DMS 273 (cell line): ENCODE results near the gene FAM120B.

Experiments used
- DNase-seq: peaks from one replicate; lab custom pipeline; 2025; ENCODE audit not compliant: unreplicated experiment; lab: John Stamatoyannopoulos, UW

The FAM120B gene

GRCh38 chr6:170271771-170272314 is 34.7 kb upstream of the FAM120B start:
- DNase-seq: no peak

GRCh38 chr6:170272341-170273065 is 34.1 kb upstream of the FAM120B start:
- DNase-seq: no peak

GRCh38 chr6:170273191-170273590 is 33.4 kb upstream of the FAM120B start:
- DNase-seq: no peak

GRCh38 chr6:170273681-170274080 is 32.9 kb upstream of the FAM120B start:
- DNase-seq: no peak

- no peak for DNase-seq
Measured at GRCh38 chr6:170274713-170275560, 31.6 kb upstream of the FAM120B start.

GRCh38 chr6:170276369-170277057 is 30.0 kb upstream of the FAM120B start:
- DNase-seq: no peak

GRCh38 chr6:170277893-170278742 is 28.4 kb upstream of the FAM120B start:
- no peak for DNase-seq

- DNase-seq: no peak
Measured at GRCh38 chr6:170278743-170279094, 27.8 kb upstream of the FAM120B start.

GRCh38 chr6:170279426-170279825 is 27.1 kb upstream of the FAM120B start:
- DNase-seq: no peak

- DNase-seq: peak; percentile 87
Measured at GRCh38 chr6:170279977-170280688, 26.4 kb upstream of the FAM120B start.

GRCh38 chr6:170280689-170281045 is 25.9 kb upstream of the FAM120B start:
- DNase-seq: no peak

GRCh38 chr6:170281331-170282292 is 24.9 kb upstream of the FAM120B start:
- DNase-seq: no peak

- no peak for DNase-seq
Measured at GRCh38 chr6:170282512-170283158, 23.9 kb upstream of the FAM120B start.

- no peak for DNase-seq
Measured at GRCh38 chr6:170283212-170284081, 23.1 kb upstream of the FAM120B start.

GRCh38 chr6:170284126-170284773 is 22.3 kb upstream of the FAM120B start:
- DNase-seq: no peak

GRCh38 chr6:170284866-170285469 is 21.6 kb upstream of the FAM120B start:
- DNase-seq: no peak

- no peak for DNase-seq
Measured at GRCh38 chr6:170285482-170285881, 21.1 kb upstream of the FAM120B start.
